ENCODE data around the gene ADAT2. TPM values are rescaled to one million over a fixed set of nuclear protein-coding genes. Genes with fewer than 3 reads are reported as not detected.

Gene ADAT2
- total RNA-seq, 1 donor from 2014 or later: 8.1 TPM

- H3K27ac Mint-ChIP-seq (ENCODE audit: unreplicated experiment): no peak overlapping the region
- Histone ChIP-seq H3K27ac (ENCODE audit: low read depth, low read length) (no peak overlapping the region), H2AFZ (ENCODE audit: low read depth, low read length) (no peak overlapping the region), H4K20me1 (ENCODE audit: insufficient read depth, low read length) (no peaks in the 10 kb centered on the region), H3K9me3 (ENCODE audit: insufficient read depth, low read depth, low read length) (no peaks in the 10 kb centered on the region), H3K4me1 (ENCODE audit: insufficient read depth, low read length) (peaks cover 21% of the 10 kb centered on the region), H3K27me3 (ENCODE audit: insufficient read depth, low read length) (no peaks in the 10 kb centered on the region), H3K9ac (ENCODE audit: low read length) (no peak overlapping the region), H3K36me3 (ENCODE audit: insufficient read depth, low read length) (no peaks in the 10 kb centered on the region), H3K4me3 (ENCODE audit: insufficient read depth, low read depth, low read length) (no peak overlapping the region), H3K79me2 (ENCODE audit: insufficient read depth, low read length) (no peaks in the 10 kb centered on the region), H3K4me2 (ENCODE audit: low read length) (no peak overlapping the region)
- peaks cover 29% of the 10 kb centered on the region for H3K4me1 Mint-ChIP-seq (ENCODE audit: low read depth, unreplicated experiment)
- no peaks in the 10 kb centered on the region for H3K9me3 Mint-ChIP-seq (ENCODE audit: unreplicated experiment)
- no peak overlapping the region for H3K4me3 Mint-ChIP-seq (ENCODE audit: unreplicated experiment)
- no peak for FAIRE-seq
- peaks cover 2% of the 10 kb centered on the region for H3K36me3 Mint-ChIP-seq (ENCODE audit: low read depth, unreplicated experiment)
- H3K27me3 Mint-ChIP-seq (ENCODE audit: low read depth, unreplicated experiment): no peaks in the 10 kb centered on the region
- TF ChIP-seq EZH2 (IDR thresholded peaks at IDR 0.05; ENCODE audit: insufficient read depth, low read length): no peak
- no peak for TF ChIP-seq CTCF (IDR thresholded peaks at IDR 0.05; ENCODE audit: insufficient read depth, low read depth, low read length)
- DNase-seq (ENCODE audit: low read depth): no peak
Measured at GRCh38 chr6:143395699-143396098, 54.8 kb downstream of the ADAT2 start.

- no peak overlapping the region for H3K9ac ChIP-seq (ENCODE audit: low read length)
- no peak overlapping the region for H2AFZ ChIP-seq (ENCODE audit: low read depth, low read length)
- H3K27me3 Mint-ChIP-seq (ENCODE audit: low read depth, unreplicated experiment): no peaks in the 10 kb centered on the region
- H3K4me2 ChIP-seq (ENCODE audit: low read length): no peak overlapping the region
- FAIRE-seq: no peak
- no peak overlapping the region for H3K27ac Mint-ChIP-seq (ENCODE audit: unreplicated experiment)
- H3K36me3 ChIP-seq (ENCODE audit: insufficient read depth, low read length): no peaks in the 10 kb centered on the region
- TF ChIP-seq CTCF (IDR thresholded peaks at IDR 0.05; ENCODE audit: insufficient read depth, low read depth, low read length): no peak
- no peak for TF ChIP-seq EZH2 (IDR thresholded peaks at IDR 0.05; ENCODE audit: insufficient read depth, low read length)
- H3K36me3 Mint-ChIP-seq (ENCODE audit: low read depth, unreplicated experiment): peaks cover 2% of the 10 kb centered on the region
- H3K27ac ChIP-seq (ENCODE audit: low read depth, low read length): no peak overlapping the region
- H3K4me1 ChIP-seq (ENCODE audit: insufficient read depth, low read length): peaks cover 21% of the 10 kb centered on the region
- H3K27me3 ChIP-seq (ENCODE audit: insufficient read depth, low read length): no peaks in the 10 kb centered on the region
- peaks cover 26% of the 10 kb centered on the region for H3K4me1 Mint-ChIP-seq (ENCODE audit: low read depth, unreplicated experiment)
- peak; percentile 49 for DNase-seq (ENCODE audit: low read depth)
- H4K20me1 ChIP-seq (ENCODE audit: insufficient read depth, low read length): no peaks in the 10 kb centered on the region
- no peak overlapping the region for H3K4me3 Mint-ChIP-seq (ENCODE audit: unreplicated experiment)
- H3K9me3 ChIP-seq (ENCODE audit: insufficient read depth, low read depth, low read length): no peaks in the 10 kb centered on the region
- H3K4me3 ChIP-seq (ENCODE audit: insufficient read depth, low read depth, low read length): no peak overlapping the region
- no peaks in the 10 kb centered on the region for H3K9me3 Mint-ChIP-seq (ENCODE audit: unreplicated experiment)
- H3K79me2 ChIP-seq (ENCODE audit: insufficient read depth, low read length): no peaks in the 10 kb centered on the region
Measured at GRCh38 chr6:143394389-143394788, 56.1 kb downstream of the ADAT2 start.

GRCh38 chr6:143390278-143390677 lies 60.2 kb downstream of the ADAT2 start:
- H3K79me2 ChIP-seq (ENCODE audit: insufficient read depth, low read length): no peaks in the 10 kb centered on the region
- H2AFZ ChIP-seq (ENCODE audit: low read depth, low read length): no peak overlapping the region
- Mint-ChIP-seq H3K9me3 (ENCODE audit: unreplicated experiment) (no peaks in the 10 kb centered on the region), H3K27me3 (ENCODE audit: low read depth, unreplicated experiment) (no peaks in the 10 kb centered on the region), H3K36me3 (ENCODE audit: low read depth, unreplicated experiment) (peaks cover 2% of the 10 kb centered on the region), H3K4me3 (ENCODE audit: unreplicated experiment) (no peak overlapping the region), H3K27ac (ENCODE audit: unreplicated experiment) (no peak overlapping the region), H3K4me1 (ENCODE audit: low read depth, unreplicated experiment) (no peaks in the 10 kb centered on the region)
- H3K27me3 ChIP-seq (ENCODE audit: insufficient read depth, low read length): no peaks in the 10 kb centered on the region
- no peaks in the 10 kb centered on the region for H3K9me3 ChIP-seq (ENCODE audit: insufficient read depth, low read depth, low read length)
- H4K20me1 ChIP-seq (ENCODE audit: insufficient read depth, low read length): no peaks in the 10 kb centered on the region
- H3K4me2 ChIP-seq (ENCODE audit: low read length): no peak overlapping the region
- no peak for DNase-seq (ENCODE audit: low read depth)
- no peaks in the 10 kb centered on the region for H3K36me3 ChIP-seq (ENCODE audit: insufficient read depth, low read length)
- no peak overlapping the region for H3K27ac ChIP-seq (ENCODE audit: low read depth, low read length)
- no peak overlapping the region for H3K4me3 ChIP-seq (ENCODE audit: insufficient read depth, low read depth, low read length)
- H3K4me1 ChIP-seq (ENCODE audit: insufficient read depth, low read length): no peaks in the 10 kb centered on the region
- FAIRE-seq: no peak
- TF ChIP-seq CTCF (IDR thresholded peaks at IDR 0.05; ENCODE audit: insufficient read depth, low read depth, low read length) (no peak), EZH2 (IDR thresholded peaks at IDR 0.05; ENCODE audit: insufficient read depth, low read length) (no peak)
- H3K9ac ChIP-seq (ENCODE audit: low read length): no peak overlapping the region

Data from astrocyte (in vitro differentiated cells and primary cell).